ENCODE measurements around the gene GJB5.

- TF ChIP-seq CTCF (IDR thresholded peaks at IDR 0.05) (no peak), EZH2phosphoT487 (IDR thresholded peaks at IDR 0.05; ENCODE audit: borderline replicate concordance, low read depth) (no peak), SMC3 (IDR thresholded peaks at IDR 0.05; ENCODE audit: low read depth, low read length) (no peak), REST (IDR thresholded peaks at IDR 0.05; ENCODE audit: low read depth, low read length) (no peak), TAF1 (IDR thresholded peaks at IDR 0.05; ENCODE audit: borderline replicate concordance, low read depth, low read length) (no peak), YY1 (IDR thresholded peaks at IDR 0.05; ENCODE audit: low read depth) (no peak), MAX (IDR thresholded peaks at IDR 0.05; ENCODE audit: low read depth) (no peak), USF2 (IDR thresholded peaks at IDR 0.05; ENCODE audit: borderline replicate concordance, low read depth, low read length) (no peak), PBX3 (IDR thresholded peaks at IDR 0.05) (no peak), POLR2AphosphoS5 (IDR thresholded peaks at IDR 0.05; ENCODE audit: low read depth, low read length) (no peak), IRF3 (IDR thresholded peaks at IDR 0.05; ENCODE audit: low read depth, low read length) (no peak), GABPA (IDR thresholded peaks at IDR 0.05; ENCODE audit: low read depth) (no peak), FOXM1 (IDR thresholded peaks at IDR 0.05; ENCODE audit: low read depth) (no peak), GATA2 (CRISPR knock-in tag; IDR thresholded peaks at IDR 0.05) (no peak)
Observed at GRCh38 chr1:34708106-34708505, 46.7 kb upstream of the GJB5 start.

Data from SK-N-SH (cell line).